ENCODE results near the gene RPAIN. TPM values are rescaled to one million over a fixed set of nuclear protein-coding genes. Genes with fewer than 3 reads are reported as not detected.

The RPAIN gene
- total and polyA plus RNA-seq, 8 donors: 8.1 to 81.1 (median 43.1) TPM

GRCh38 chr17:5481451-5481850 lies 61.5 kb downstream of the RPAIN start:
- TF ChIP-seq POLR2AphosphoS5 (IDR thresholded peaks at IDR 0.05): no peak
- no peak for TF ChIP-seq POLR2A (IDR thresholded peaks at IDR 0.05)
- TF ChIP-seq CTCF (IDR thresholded peaks at IDR 0.05): no peak
- no peak for TF ChIP-seq EP300 (IDR thresholded peaks at IDR 0.05)
- Histone ChIP-seq H3K27ac (no peak overlapping the region), H3K9me3 (no peaks in the 10 kb centered on the region), H3K4me3 (no peak overlapping the region), H3K27me3 (no peaks in the 10 kb centered on the region), H3K4me1 (peaks cover 9 to 44% (median 27%) of the 10 kb centered on the region in 4 donors), H3K36me3 (peaks cover 40 to 84% (median 80%) of the 10 kb centered on the region in 4 donors)
- no peak for DNase-seq
- intact Hi-C loops (cut with DNase I; ENCODE audit: low total_unique reads): no loop called here
- 89 to 99% (median 97%) methylated on average over 4 of the region's 4 CpGs for WGBS, 5 donors

Other genes starting within 250 kb of the RPAIN start
- gene ZNF594, start 228.3 kb upstream of the RPAIN start, total RNA-seq: 10 to 100 TPM in 2 of 5 donors, 1 to 10 TPM in 3; 5.8 to 73.5 (median 10.0) TPM
- 1 to 10 TPM in 1 of 3 donors, under 1 TPM in 1, not detected in 1; 0.56 to 1.1 TPM for gene ZNF594, start 228.3 kb upstream of the RPAIN start, polyA plus RNA-seq
- gene SCIMP, start 185.3 kb upstream of the RPAIN start, total RNA-seq: 1 to 10 TPM in 1 of 5 donors, under 1 TPM in 1, not detected in 3; 0.72 to 1.1 TPM
- gene SCIMP, start 185.3 kb upstream of the RPAIN start, polyA plus RNA-seq: 1 to 10 TPM in 1 of 3 donors, under 1 TPM in 1, not detected in 1; 0.62 to 2.1 TPM
- 10 to 100 TPM; 14.0 to 89.7 (median 44.9) TPM for gene RABEP1, start 137.9 kb upstream of the RPAIN start, total RNA-seq
- 10 to 100 TPM; 12.1 to 15.5 (median 15.3) TPM for gene RABEP1, start 137.9 kb upstream of the RPAIN start, polyA plus RNA-seq
- 100 to 1,000 TPM in 2 of 5 donors, 10 to 100 TPM in 3; 29.8 to 185 (median 98.8) TPM for gene NUP88, start 520 bp upstream of the RPAIN start, total RNA-seq
- gene NUP88, start 520 bp upstream of the RPAIN start, polyA plus RNA-seq: 10 to 100 TPM; 58.2 to 92.9 (median 60.3) TPM
- 100 to 1,000 TPM in 2 of 5 donors, 10 to 100 TPM in 3; 26.8 to 320 (median 73.3) TPM for gene C1QBP, start 19.0 kb downstream of the RPAIN start, total RNA-seq
- 100 to 1,000 TPM in 2 of 3 donors, 10 to 100 TPM in 1; 79.6 to 120 (median 111) TPM for gene C1QBP, start 19.0 kb downstream of the RPAIN start, polyA plus RNA-seq
- 10 to 100 TPM in 3 of 5 donors, 1 to 10 TPM in 1, under 1 TPM in 1; 0.58 to 13.3 (median 12.1) TPM for gene DHX33, start 48.8 kb downstream of the RPAIN start, total RNA-seq
- gene DHX33, start 48.8 kb downstream of the RPAIN start, polyA plus RNA-seq: 1 to 10 TPM; 3.5 to 4.4 (median 4.2) TPM
- gene DERL2, start 66.0 kb downstream of the RPAIN start, total RNA-seq: 10 to 100 TPM in 3 of 5 donors, 1 to 10 TPM in 2; 5.8 to 61.8 (median 43.9) TPM
- gene DERL2, start 66.0 kb downstream of the RPAIN start, polyA plus RNA-seq: 10 to 100 TPM; 25.4 to 65.4 (median 43.5) TPM
- gene MIS12, start 66.4 kb downstream of the RPAIN start, total RNA-seq: 10 to 100 TPM in 4 of 5 donors, not detected in 1; 13.6 to 43.3 (median 17.2) TPM
- gene MIS12, start 66.4 kb downstream of the RPAIN start, polyA plus RNA-seq: 10 to 100 TPM in 1 of 3 donors, 1 to 10 TPM in 2; 7.5 to 10.9 (median 8.5) TPM
- gene NLRP1, start 164.3 kb downstream of the RPAIN start, total RNA-seq: 10 to 100 TPM; 17.8 to 83.7 (median 38.4) TPM
- 10 to 100 TPM in 2 of 3 donors, 1 to 10 TPM in 1; 9.0 to 14.2 (median 11.1) TPM for gene NLRP1, start 164.3 kb downstream of the RPAIN start, polyA plus RNA-seq